Right atrium auricular region (tissue), 2 donors: ENCODE measurements around the gene RTL9. TPM values are rescaled to one million over a fixed set of nuclear protein-coding genes. Genes with fewer than 3 reads are reported as not detected.

ENCODE experiments used
- DNase-seq: peaks from one replicate; pipeline ENCODE4 v3.0.0-alpha.2; 2019; ENCODE audit warnings: low spot score
- H3K27ac ChIP-seq, 2 donors: fragments of 200-600 bp; sonication (generic); 1 replicate in 1 of 2; 2 replicates in 1 of 2; pipeline ENCODE4 v1.5.1; 2016 to 2019
- H3K27me3 ChIP-seq, 2 donors: fragments of 200-600 bp; sonication (generic); one replicate each; pipeline versions ENCODE4 v1.5.1 to v1.6.0; 2017 to 2019
- H3K36me3 ChIP-seq: fragments of 200-600 bp; sonication (generic); one replicate; pipeline ENCODE4 v1.5.1; 2016
- H3K4me1 ChIP-seq, 2 donors: fragments of 200-600 bp; sonication (generic); one replicate each; pipeline versions ENCODE4 v1.5.1 to v1.6.0; 2017 to 2019
- H3K4me3 ChIP-seq, 2 donors: fragments of 200-600 bp; sonication (generic); 1 replicate in 1 of 2; 2 replicates in 1 of 2; pipeline ENCODE4 v1.5.1; 2017 to 2019; ENCODE audit warnings: mild to moderate bottlenecking in 1 of 2, moderate library complexity in 1 of 2
- H3K9me3 ChIP-seq, 2 donors: fragments of 200-600 bp; sonication (generic); one replicate each; pipeline ENCODE4 v1.5.1; 2019
- total RNA-seq, 2 donors: library from RNA; depleted of rRNA; stranded (reverse); fragments of >200 nt; gene quantifications; one replicate each; pipeline ENCODE4 v1.1.0, GENCODE V29; 2016
- TF ChIP-seq, protein P1 (sequence below), 2 donors: fragments of 200-600 bp; sonication (generic); IDR thresholded peaks; one replicate each; pipeline ENCODE4 v1.5.1; 2019; ENCODE audit warnings: antibody characterized with exemption in 2 of 2

Gene RTL9
- total RNA-seq, 2 donors from 2014 or later: 0.41 to 0.67 TPM

- Histone ChIP-seq H3K27me3 (no peaks in the 10 kb centered on the region), H3K9me3 (no peaks in the 10 kb centered on the region), H3K27ac (peak overlapping the region in 1 of 2 donors; percentile 78), H3K4me3 (peak overlapping the region; percentile 67 to 74), H3K4me1 (no peaks in the 10 kb centered on the region), H3K36me3 (no peaks in the 10 kb centered on the region)
- TF ChIP-seq, protein P1, sequence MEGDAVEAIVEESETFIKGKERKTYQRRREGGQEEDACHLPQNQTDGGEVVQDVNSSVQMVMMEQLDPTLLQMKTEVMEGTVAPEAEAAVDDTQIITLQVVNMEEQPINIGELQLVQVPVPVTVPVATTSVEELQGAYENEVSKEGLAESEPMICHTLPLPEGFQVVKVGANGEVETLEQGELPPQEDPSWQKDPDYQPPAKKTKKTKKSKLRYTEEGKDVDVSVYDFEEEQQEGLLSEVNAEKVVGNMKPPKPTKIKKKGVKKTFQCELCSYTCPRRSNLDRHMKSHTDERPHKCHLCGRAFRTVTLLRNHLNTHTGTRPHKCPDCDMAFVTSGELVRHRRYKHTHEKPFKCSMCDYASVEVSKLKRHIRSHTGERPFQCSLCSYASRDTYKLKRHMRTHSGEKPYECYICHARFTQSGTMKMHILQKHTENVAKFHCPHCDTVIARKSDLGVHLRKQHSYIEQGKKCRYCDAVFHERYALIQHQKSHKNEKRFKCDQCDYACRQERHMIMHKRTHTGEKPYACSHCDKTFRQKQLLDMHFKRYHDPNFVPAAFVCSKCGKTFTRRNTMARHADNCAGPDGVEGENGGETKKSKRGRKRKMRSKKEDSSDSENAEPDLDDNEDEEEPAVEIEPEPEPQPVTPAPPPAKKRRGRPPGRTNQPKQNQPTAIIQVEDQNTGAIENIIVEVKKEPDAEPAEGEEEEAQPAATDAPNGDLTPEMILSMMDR (IDR thresholded peaks at IDR 0.05): no peak
- DNase-seq: no peak
These were observed 42.1 kb upstream of the RTL9 start for GRCh38 chrX:110316351-110317060.

DNA sequence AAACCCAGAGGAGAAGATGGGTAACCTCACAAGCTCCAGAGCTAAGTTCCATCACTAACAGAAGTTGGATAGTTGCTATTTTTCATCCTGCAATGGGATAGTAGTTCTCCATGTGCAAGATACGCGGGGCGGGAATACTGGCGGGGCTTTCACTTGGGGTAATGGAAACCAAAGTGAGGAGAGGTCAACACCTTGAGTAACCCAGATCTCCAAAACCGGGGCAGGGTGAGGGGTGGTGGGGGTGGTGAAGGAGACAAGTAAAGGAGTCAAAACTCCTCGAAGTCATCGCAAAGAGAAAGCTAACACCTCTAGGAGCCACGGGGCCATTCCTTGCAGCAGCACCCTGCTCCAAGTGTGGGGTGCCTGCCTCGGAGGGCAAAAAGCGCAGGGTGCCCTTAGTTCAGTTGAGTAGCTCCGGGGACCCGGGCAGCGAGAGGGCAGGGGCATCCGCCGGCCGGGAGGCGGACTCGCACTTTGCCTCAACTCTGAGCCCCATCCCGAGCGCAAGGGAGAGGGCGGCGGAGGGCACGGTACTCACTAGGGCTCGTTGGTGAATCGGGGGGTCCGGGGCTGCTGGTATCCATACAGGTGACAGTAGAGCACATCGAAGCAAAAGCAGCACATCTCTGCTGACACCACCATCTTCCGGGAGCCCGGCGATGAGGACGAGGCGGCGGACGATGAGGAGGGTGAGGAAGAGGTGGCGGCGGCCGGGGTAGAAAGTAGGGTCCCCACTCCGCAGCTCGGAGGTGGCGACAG, 41.4 kb upstream of the RTL9 start:
- Histone ChIP-seq H3K27me3 (no peaks in the 10 kb centered on the region), H3K9me3 (no peaks in the 10 kb centered on the region), H3K4me1 (no peaks in the 10 kb centered on the region), H3K27ac (peak overlapping the region; percentile 78 to 82), H3K36me3 (no peaks in the 10 kb centered on the region), H3K4me3 (peak overlapping the region; percentile 67 to 74)
- DNase-seq: no peak
- TF ChIP-seq, protein P1 (IDR thresholded peaks at IDR 0.05): no peak

- TF ChIP-seq, protein P1 (IDR thresholded peaks at IDR 0.05): peak in 1 of 2 donors; percentile 22
- no peaks in the 10 kb centered on the region for H3K27me3 ChIP-seq
- no peaks in the 10 kb centered on the region for H3K9me3 ChIP-seq
These were observed 40.6 kb upstream of the RTL9 start, which contains the start of gene AMMECR1 for GRCh38 chrX:110317820-110318663. Gene AMMECR1 (minus strand): TSS chrX:110318085. CDS start chrX:110318071, 14 bp downstream.

GRCh38 chrX:110318664-110318968, 40.0 kb upstream of the RTL9 start:
- no peaks in the 10 kb centered on the region for H3K9me3 ChIP-seq
- peak overlapping the region in 1 of 2 donors; percentile 60 for H3K27ac ChIP-seq
- H3K27me3 ChIP-seq: no peaks in the 10 kb centered on the region
- peak overlapping the region; percentile 67 to 74 for H3K4me3 ChIP-seq
- no peaks in the 10 kb centered on the region for H3K4me1 ChIP-seq
- TF ChIP-seq, protein P1 (IDR thresholded peaks at IDR 0.05): no peak
- DNase-seq: no peak
- no peaks in the 10 kb centered on the region for H3K36me3 ChIP-seq

More at GRCh38 chrX:110317820-110318663, 40.6 kb upstream of the RTL9 start, which contains the start of gene AMMECR1:
- Histone ChIP-seq H3K4me1 (no peaks in the 10 kb centered on the region), H3K36me3 (no peaks in the 10 kb centered on the region), H3K4me3 (peak within 1 kb of the TSS; percentile 67 to 74), H3K27ac (peak within 1 kb of the TSS; percentile 78 to 82)
- peak; percentile 69 for DNase-seq

- Histone ChIP-seq H3K4me3 (no peak overlapping the region), H3K27me3 (no peaks in the 10 kb centered on the region)
- TF ChIP-seq, protein P1 (IDR thresholded peaks at IDR 0.05): no peak
These were observed 38.2 kb upstream of the RTL9 start for GRCh38 chrX:110320381-110320987.

More at GRCh38 chrX:110320381-110320987, 38.2 kb upstream of the RTL9 start:
- Histone ChIP-seq H3K36me3 (no peaks in the 10 kb centered on the region), H3K4me1 (no peaks in the 10 kb centered on the region), H3K9me3 (no peaks in the 10 kb centered on the region), H3K27ac (no peak overlapping the region)
- DNase-seq: no peak
